Memory B cell (primary cell): ENCODE results near the gene GRAMD1A.
"Not testable (repeated sequence)": the region's sequence is repeated elsewhere in the genome, so short reads cannot be mapped to it uniquely, and the experiment has no call there.

Experiments
- ATAC-seq: fragments of 150-1000 bp; cut with Tn5 transposase; 2 replicates; pipeline ENCODE4 v1.10.0; 2021; ENCODE audit warnings: low read depth, mild to moderate bottlenecking, moderate library complexity
- DNase-seq, 2 donors: peaks; one replicate each; pipeline ENCODE4 v3.0.0; 2022; ENCODE audit warnings: low spot score in 2 of 2
- H3K27ac Mint-ChIP-seq: one replicate; pipeline ENCODE4 v1.8.0; 2022; ENCODE audit warnings: mild to moderate bottlenecking, moderate library complexity, mixed read lengths
- H3K27me3 Mint-ChIP-seq: one replicate; pipeline ENCODE4 v1.8.0; 2022; ENCODE audit warnings: mixed read lengths
- H3K36me3 Mint-ChIP-seq: one replicate; pipeline ENCODE4 v1.8.0; 2022; ENCODE audit warnings: mild to moderate bottlenecking, mixed read lengths
- H3K4me1 Mint-ChIP-seq: one replicate; pipeline ENCODE4 v1.8.0; 2022; ENCODE audit warnings: mixed read lengths
- H3K4me3 Mint-ChIP-seq: one replicate; pipeline ENCODE4 v1.8.0; 2022; ENCODE audit warnings: mild to moderate bottlenecking, moderate library complexity, mixed read lengths
- H3K9me3 Mint-ChIP-seq: one replicate; pipeline ENCODE4 v1.8.0; 2022; ENCODE audit warnings: mixed read lengths

Gene GRAMD1A

GRCh38 chr19:35027009-35027408 lies 26.9 kb downstream of the GRAMD1A start:
- Mint-ChIP-seq H3K27me3 (peaks cover 11% of the 10 kb centered on the region), H3K27ac (no peak overlapping the region), H3K4me3 (no peak overlapping the region), H3K4me1 (peaks cover 9% of the 10 kb centered on the region), H3K36me3 (peaks cover 20% of the 10 kb centered on the region), H3K9me3 (no peaks in the 10 kb centered on the region)
- DNase-seq (no peak), ATAC-seq (no peak)

GRCh38 chr19:35027851-35028599 lies 27.9 kb downstream of the GRAMD1A start:
- peaks cover 17% of the 10 kb centered on the region for H3K27me3 Mint-ChIP-seq
- H3K27ac Mint-ChIP-seq = no peak overlapping the region
- peaks cover 9% of the 10 kb centered on the region for H3K4me1 Mint-ChIP-seq
- ATAC-seq = peak; percentile 22
- H3K9me3 Mint-ChIP-seq = no peaks in the 10 kb centered on the region
- no peak for DNase-seq
- H3K4me3 Mint-ChIP-seq = no peak overlapping the region
- peaks cover 13% of the 10 kb centered on the region for H3K36me3 Mint-ChIP-seq

GRCh38 chr19:35028600-35028885 lies 28.4 kb downstream of the GRAMD1A start:
- H3K27ac Mint-ChIP-seq, H3K9me3 Mint-ChIP-seq, DNase-seq, H3K4me1 Mint-ChIP-seq, ATAC-seq, H3K4me3 Mint-ChIP-seq: not testable (repeated sequence)
- Mint-ChIP-seq H3K27me3 (peaks cover 17% of the 10 kb centered on the region), H3K36me3 (peaks cover 12% of the 10 kb centered on the region)

- not testable (repeated sequence) for H3K27ac Mint-ChIP-seq, DNase-seq, ATAC-seq, H3K4me1 Mint-ChIP-seq, H3K9me3 Mint-ChIP-seq, H3K36me3 Mint-ChIP-seq
- Mint-ChIP-seq H3K27me3 (peaks cover 17% of the 10 kb centered on the region), H3K4me3 (peak overlapping the region; percentile 38)
Observed at GRCh38 chr19:35029275-35029736, 29.2 kb downstream of the GRAMD1A start.

GRCh38 chr19:35029737-35030256 lies 29.7 kb downstream of the GRAMD1A start:
- DNase-seq (no peak), ATAC-seq (no peak)
- Mint-ChIP-seq H3K36me3 (peaks cover 8% of the 10 kb centered on the region), H3K9me3 (no peaks in the 10 kb centered on the region), H3K27ac (no peak overlapping the region), H3K4me3 (no peak overlapping the region), H3K4me1 (peaks cover 9% of the 10 kb centered on the region), H3K27me3 (peaks cover 17% of the 10 kb centered on the region)

- Mint-ChIP-seq H3K27me3 (peaks cover 17% of the 10 kb centered on the region), H3K4me3 (peak within 1 kb of the TSS; percentile 56), H3K27ac (no peak within 1 kb of the TSS), H3K4me1 (peaks cover 9% of the 10 kb centered on the region), H3K36me3 (peaks cover 7% of the 10 kb centered on the region), H3K9me3 (no peaks in the 10 kb centered on the region)
- ATAC-seq (peak; percentile 71), DNase-seq (no peak)
Observed at GRCh38 chr19:35030257-35031071, 30.3 kb downstream of the GRAMD1A start, which contains the start of gene SCN1B. Gene SCN1B (plus strand): TSS chr19:35030470. CDS start chr19:35030821, 351 bp downstream.

GRCh38 chr19:35031072-35031881 lies 31.2 kb downstream of the GRAMD1A start:
- Mint-ChIP-seq H3K9me3 (no peaks in the 10 kb centered on the region), H3K27ac (no peak overlapping the region), H3K27me3 (peaks cover 17% of the 10 kb centered on the region), H3K36me3 (peaks cover 3% of the 10 kb centered on the region), H3K4me3 (peak overlapping the region; percentile 56), H3K4me1 (peaks cover 9% of the 10 kb centered on the region)
- DNase-seq (no peak), ATAC-seq (no peak)

GRCh38 chr19:35032356-35032865 lies 32.3 kb downstream of the GRAMD1A start:
- Mint-ChIP-seq H3K36me3 (peaks cover 3% of the 10 kb centered on the region), H3K4me1 (peaks cover 14% of the 10 kb centered on the region), H3K27ac (no peak overlapping the region), H3K27me3 (peaks cover 17% of the 10 kb centered on the region), H3K9me3 (no peaks in the 10 kb centered on the region), H3K4me3 (no peak overlapping the region)
- ATAC-seq (no peak), DNase-seq (no peak)

- no peaks in the 10 kb centered on the region for H3K9me3 Mint-ChIP-seq
- ATAC-seq (no peak), DNase-seq (no peak)
- no peak overlapping the region for H3K4me3 Mint-ChIP-seq
- H3K36me3 Mint-ChIP-seq = peaks cover 2% of the 10 kb centered on the region
- no peak overlapping the region for H3K27ac Mint-ChIP-seq
- peaks cover 21% of the 10 kb centered on the region for H3K4me1 Mint-ChIP-seq
- H3K27me3 Mint-ChIP-seq = peaks cover 16% of the 10 kb centered on the region
Observed at GRCh38 chr19:35033067-35034004, 33.2 kb downstream of the GRAMD1A start.

- Mint-ChIP-seq H3K36me3 (no peaks in the 10 kb centered on the region), H3K27me3 (peaks cover 14% of the 10 kb centered on the region), H3K27ac (no peak overlapping the region), H3K9me3 (no peaks in the 10 kb centered on the region), H3K4me1 (peaks cover 25% of the 10 kb centered on the region), H3K4me3 (no peak overlapping the region)
- no peak for ATAC-seq
- DNase-seq = no peak
Observed at GRCh38 chr19:35034005-35034502, 33.9 kb downstream of the GRAMD1A start.

GRCh38 chr19:35034588-35035382 lies 34.7 kb downstream of the GRAMD1A start:
- H3K27ac Mint-ChIP-seq = no peak overlapping the region
- peaks cover 24% of the 10 kb centered on the region for H3K4me1 Mint-ChIP-seq
- H3K4me3 Mint-ChIP-seq = no peak overlapping the region
- no peaks in the 10 kb centered on the region for H3K9me3 Mint-ChIP-seq
- DNase-seq (no peak), ATAC-seq (no peak)
- peaks cover 12% of the 10 kb centered on the region for H3K27me3 Mint-ChIP-seq
- no peaks in the 10 kb centered on the region for H3K36me3 Mint-ChIP-seq
